GM12878 (cell line): ENCODE measurements around the gene SHROOM3. TPM values are rescaled to one million over a fixed set of nuclear protein-coding genes. Genes with fewer than 3 reads are reported as not detected.

Source experiments
- ATAC-seq: fragments of 200-7000 bp; cut with Tn5 transposase; 3 replicates; pipeline ENCODE4 v1.9.1; 2020; ENCODE audit warnings: mild to moderate bottlenecking, moderate library complexity
- BruUV-seq: library from RNA; stranded (reverse); fragments of 400-500 nt; replicated peaks from 2 replicates; lab custom pipeline; 2021; lab: Mats Ljungman, UMichigan
- CTCF ChIA-PET: fragments of 300-600 bp; sonication (Branson Sonifier 250); formaldehyde crosslinking; extraction: SDS; loops from one replicate; lab custom pipeline; 2021; ENCODE audit warnings: inconsistent platforms; lab: Yijun Ruan, JAX
- POLR2A ChIA-PET: fragments of 350-600 bp; formaldehyde crosslinking; extraction: SDS; loops from one replicate; lab custom pipeline; 2021; ENCODE audit warnings: inconsistent platforms; lab: Charles Lee
- RAD21 ChIA-PET: fragments of 300-600 bp; sonication (Branson Sonifier 250); formaldehyde crosslinking; loops from one replicate; lab custom pipeline; 2023; ENCODE audit warnings: antibody characterized with exemption; ENCODE audit not compliant: unreplicated experiment; lab: Charles Lee
- SMC1A ChIA-PET: fragments of 300-600 bp; sonication (Branson Sonifier 250); formaldehyde crosslinking; loops from one replicate; lab custom pipeline; 2023; ENCODE audit not compliant: unreplicated experiment, uncharacterized antibody; lab: Charles Lee
- DNase-seq: peaks from one replicate; pipeline ENCODE4 v3.0.0-alpha.2; 2011; ENCODE audit warnings: low read depth, low spot score
- FAIRE-seq: peaks from 3 replicates; lab custom pipeline; 2011; peaks lifted over from hg19 to GRCh38; lab: Jason Lieb, UNC
- H2AFZ ChIP-seq: 2 replicates; pipeline ENCODE4 v1.6.0; 2011; ENCODE audit warnings: low read depth, low read length, control low read depth; ENCODE audit not compliant: control insufficient read depth
- H3K27ac ChIP-seq: 2 replicates; pipeline ENCODE4 v1.5.1; 2011; ENCODE audit warnings: control low read depth; ENCODE audit not compliant: control insufficient read depth, insufficient read depth
- H3K27me3 ChIP-seq, 2 experiments: replicated peaks in 1 of 2; 2 replicates each; pipeline versions ENCODE4 v1.6.0 to v1.6.1; 2011; ENCODE audit warnings: low read length in 1 of 2; ENCODE audit not compliant: control insufficient read depth in 2 of 2, insufficient read depth in 2 of 2
- H3K36me3 ChIP-seq, 2 experiments: 2 replicates each; pipeline ENCODE4 v1.5.1; 2011; ENCODE audit warnings: low read length in 1 of 2; ENCODE audit not compliant: control insufficient read depth in 2 of 2, insufficient read depth in 2 of 2
- H3K4me1 ChIP-seq: 2 replicates; pipeline ENCODE4 v1.6.1; 2011; ENCODE audit warnings: mild to moderate bottlenecking, low read length, moderate library complexity, mixed read lengths; ENCODE audit not compliant: control insufficient read depth, insufficient read depth
- H3K4me2 ChIP-seq: 2 replicates; pipeline ENCODE4 v1.6.0; 2011; ENCODE audit warnings: control low read depth; ENCODE audit not compliant: control insufficient read depth, insufficient read depth
- H3K4me3 ChIP-seq: fragments of 200-600 bp; sonication (generic); 2 replicates; pipeline ENCODE4 v1.5.1; 2016
- H3K79me2 ChIP-seq: 2 replicates; pipeline ENCODE4 v1.6.0; 2011; ENCODE audit warnings: low read length; ENCODE audit not compliant: control insufficient read depth, insufficient read depth
- H3K9ac ChIP-seq: 2 replicates; pipeline ENCODE4 v1.8.0; 2011; ENCODE audit warnings: low read length, control low read depth, mixed read lengths; ENCODE audit not compliant: control insufficient read depth, insufficient read depth
- H3K9me3 ChIP-seq: replicated peaks from 3 replicates; pipeline ENCODE4 v1.5.1; 2011; ENCODE audit warnings: mild to moderate bottlenecking, low read length; ENCODE audit not compliant: control insufficient read depth, insufficient read depth
- H4K20me1 ChIP-seq: 2 replicates; pipeline ENCODE4 v1.6.0; 2011; ENCODE audit not compliant: control insufficient read depth, insufficient read depth
- CBFB ChIP-seq: IDR thresholded peaks from 2 replicates; pipeline ENCODE4 v1.6.1; 2016; ENCODE audit warnings: antibody characterized with exemption, low read depth
- CREM ChIP-seq: IDR thresholded peaks from 2 replicates; pipeline ENCODE4 v1.6.1; 2014; ENCODE audit warnings: antibody characterized with exemption, low read depth
- FOXK2 ChIP-seq: fragments of 450-650 bp; IDR thresholded peaks from 2 replicates; pipeline ENCODE4 v1.6.1; 2017; ENCODE audit warnings: mild to moderate bottlenecking, moderate library complexity
- GABPA ChIP-seq: IDR thresholded peaks from 2 replicates; pipeline ENCODE4 v1.6.1; 2014; ENCODE audit warnings: antibody characterized with exemption, low read depth, mild to moderate bottlenecking, inconsistent platforms
- NBN ChIP-seq: fragments of 450-650 bp; IDR thresholded peaks from 2 replicates; pipeline ENCODE4 v1.6.1; 2016
- SUZ12 ChIP-seq: fragments of 200-600 bp; sonication (generic); IDR thresholded peaks from one replicate; pipeline ENCODE4 v1.6.1; 2018; ENCODE audit warnings: antibody characterized with exemption, mild to moderate bottlenecking; ENCODE audit not compliant: unreplicated experiment
- YY1 ChIP-seq: IDR thresholded peaks from 2 replicates; pipeline ENCODE4 v1.6.1; 2011; ENCODE audit warnings: low read depth, mild to moderate bottlenecking, low read length
- ZZZ3 ChIP-seq: IDR thresholded peaks from 2 replicates; pipeline ENCODE4 v1.6.1; 2011; ENCODE audit warnings: low read depth; ENCODE audit not compliant: control insufficient read depth, insufficient read length
- WGBS: methylation state at CpG from one replicate; pipeline ENCODE4 v1.1.6; 2016; ENCODE audit warnings: low lambda C conversion rate; ENCODE audit not compliant: insufficient replicate concordance, insufficient coverage; ENCODE audit errors: missing lambda C conversion rate; 5-methylcytosine and 5-hydroxymethylcytosine counted together
- in situ Hi-C: fragments of 300-500 bp; cut with MboI; formaldehyde crosslinking; loops from 9 replicates; pipeline ENCODE4 v1.14.3; 2018; ENCODE audit warnings: mixed read lengths
- intact Hi-C: fragments of 100-400 bp; cut with micrococcal nuclease; formaldehyde crosslinking; loops from one replicate; pipeline ENCODE4 v1.14.2; 2022; ENCODE audit not compliant: unreplicated experiment
- polyA plus RNA-seq, 11 experiments: library from polyadenylated mRNA; depleted of rRNA in 4 of 11; unstranded in 6 of 11; stranded (reverse) in 5 of 11; fragments of >200 nt; fragmentation: Nextera tagmentation in 4 of 11; fragmentation: Illumina TruSeq in 1 of 11; extraction: Ambion mirVana in 4 of 11; extraction: Trizol in 1 of 11; gene quantifications; 1 replicate in 1 of 11; 2 replicates in 10 of 11; pipeline versions ENCODE4 v1.2.1 to v1.2.3, GENCODE V29; 2011 to 2016; ENCODE audit warnings: inconsistent platforms in 2 of 11, missing spikeins in 2 of 11, low read depth in 1 of 11
- total RNA-seq, 4 experiments: library from RNA; depleted of rRNA in 3 of 4; stranded (reverse); fragments of >200 nt in 3 of 4; fragmentation: Illumina TruSeq in 1 of 4; extraction: Trizol in 1 of 4; gene quantifications; 2 replicates each; pipeline versions ENCODE4 v1.2.1 to v1.2.3, GENCODE V29; 2013 to 2021
- TF ChIP-seq, protein P1 (sequence below), 3 experiments: IDR thresholded peaks in 2 of 3; conservative IDR thresholded peaks in 1 of 3; 2 replicates each; pipeline ENCODE4 v1.5.1; 2011; ENCODE audit warnings: low read depth in 3 of 3, low read length in 3 of 3, mild to moderate bottlenecking in 3 of 3, control low read depth in 2 of 3, moderate library complexity in 2 of 3, inconsistent platforms in 1 of 3, mixed read lengths in 1 of 3; ENCODE audit not compliant: control insufficient read depth in 2 of 3, insufficient read depth in 1 of 3; ENCODE audit errors: extremely low read depth in 1 of 3

SHROOM3 gene
- total and polyA plus RNA-seq, 10 of the 15 experiments (the other 5 are each of a cell fraction or from before 2014, with no cell fraction given), result under 0.01 to 0.29 (median 0.08) TPM; not detected in 1

DNA sequence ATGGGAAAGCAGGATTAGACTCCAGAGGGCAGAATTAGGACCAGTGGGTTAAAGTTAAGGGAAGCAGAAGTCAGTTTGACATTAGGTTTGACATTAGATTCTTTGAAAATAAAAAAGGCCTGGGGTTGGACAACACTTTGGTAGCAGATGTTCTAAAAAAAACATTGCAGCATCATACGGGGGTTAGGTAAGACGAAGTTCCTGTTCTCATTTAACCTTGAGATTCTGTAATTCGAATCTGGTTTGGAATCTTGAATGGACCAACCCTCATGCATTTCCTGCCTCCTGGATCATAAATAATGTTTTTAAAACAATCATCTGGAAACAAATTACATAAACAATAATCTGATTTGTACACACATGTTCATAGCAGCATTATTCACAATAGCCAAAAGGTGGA lies 181.0 kb downstream of the SHROOM3 start:
- ATAC-seq, result no peak
- no peak overlapping the region for H3K27ac ChIP-seq
- no peaks in the 10 kb centered on the region for H3K36me3 ChIP-seq
- ChIA-PET CTCF (no interaction called here), SMC1A (no interaction called here), RAD21 (no interaction called here), POLR2A (no interaction called here)
- no peaks in the 10 kb centered on the region for H4K20me1 ChIP-seq
- no peak for FAIRE-seq
- H3K9ac ChIP-seq, result no peak overlapping the region
- BruUV-seq, result no TSS peak
- no peak overlapping the region for H3K4me3 ChIP-seq
- peaks cover 3 to 9% of the 10 kb centered on the region in 2 experiments; a peak in 3 of 4 replicates for H3K27me3 ChIP-seq
- no peak overlapping the region for H3K4me2 ChIP-seq
- H3K4me1 ChIP-seq, result no peaks in the 10 kb centered on the region
- no peak for DNase-seq
- H2AFZ ChIP-seq, result no peak overlapping the region
- 19% methylated on average over 3 of the region's 3 CpGs for WGBS
- intact Hi-C loops (no loop called here), in situ Hi-C loops (no loop called here)
- no peaks in the 10 kb centered on the region for H3K9me3 ChIP-seq
- H3K79me2 ChIP-seq, result no peaks in the 10 kb centered on the region
- TF ChIP-seq GABPA (no peak), ZZZ3 (no peak), YY1 (no peak), NBN (no peak), CBFB (no peak), SUZ12 (no peak), CREM (no peak), FOXK2 (no peak)
- TF ChIP-seq, protein P1, sequence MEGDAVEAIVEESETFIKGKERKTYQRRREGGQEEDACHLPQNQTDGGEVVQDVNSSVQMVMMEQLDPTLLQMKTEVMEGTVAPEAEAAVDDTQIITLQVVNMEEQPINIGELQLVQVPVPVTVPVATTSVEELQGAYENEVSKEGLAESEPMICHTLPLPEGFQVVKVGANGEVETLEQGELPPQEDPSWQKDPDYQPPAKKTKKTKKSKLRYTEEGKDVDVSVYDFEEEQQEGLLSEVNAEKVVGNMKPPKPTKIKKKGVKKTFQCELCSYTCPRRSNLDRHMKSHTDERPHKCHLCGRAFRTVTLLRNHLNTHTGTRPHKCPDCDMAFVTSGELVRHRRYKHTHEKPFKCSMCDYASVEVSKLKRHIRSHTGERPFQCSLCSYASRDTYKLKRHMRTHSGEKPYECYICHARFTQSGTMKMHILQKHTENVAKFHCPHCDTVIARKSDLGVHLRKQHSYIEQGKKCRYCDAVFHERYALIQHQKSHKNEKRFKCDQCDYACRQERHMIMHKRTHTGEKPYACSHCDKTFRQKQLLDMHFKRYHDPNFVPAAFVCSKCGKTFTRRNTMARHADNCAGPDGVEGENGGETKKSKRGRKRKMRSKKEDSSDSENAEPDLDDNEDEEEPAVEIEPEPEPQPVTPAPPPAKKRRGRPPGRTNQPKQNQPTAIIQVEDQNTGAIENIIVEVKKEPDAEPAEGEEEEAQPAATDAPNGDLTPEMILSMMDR (IDR thresholded peaks at IDR 0.05 in 2 of 3, conservative IDR thresholded peaks at IDR 0.05 in 1 of 3; ENCODE audit: control insufficient read depth in 2 of 3, extremely low read depth in 1 of 3, insufficient read depth in 1 of 3, low read depth in 3 of 3, low read length in 3 of 3), result no peak
